ENCODE data around the gene MAGIX. TPM values are rescaled to one million over a fixed set of nuclear protein-coding genes. Genes with fewer than 3 reads are reported as not detected.

MAGIX gene
- polyA plus RNA-seq, 4 donors = 3.1 to 10.0 (median 6.4) TPM

DNA sequence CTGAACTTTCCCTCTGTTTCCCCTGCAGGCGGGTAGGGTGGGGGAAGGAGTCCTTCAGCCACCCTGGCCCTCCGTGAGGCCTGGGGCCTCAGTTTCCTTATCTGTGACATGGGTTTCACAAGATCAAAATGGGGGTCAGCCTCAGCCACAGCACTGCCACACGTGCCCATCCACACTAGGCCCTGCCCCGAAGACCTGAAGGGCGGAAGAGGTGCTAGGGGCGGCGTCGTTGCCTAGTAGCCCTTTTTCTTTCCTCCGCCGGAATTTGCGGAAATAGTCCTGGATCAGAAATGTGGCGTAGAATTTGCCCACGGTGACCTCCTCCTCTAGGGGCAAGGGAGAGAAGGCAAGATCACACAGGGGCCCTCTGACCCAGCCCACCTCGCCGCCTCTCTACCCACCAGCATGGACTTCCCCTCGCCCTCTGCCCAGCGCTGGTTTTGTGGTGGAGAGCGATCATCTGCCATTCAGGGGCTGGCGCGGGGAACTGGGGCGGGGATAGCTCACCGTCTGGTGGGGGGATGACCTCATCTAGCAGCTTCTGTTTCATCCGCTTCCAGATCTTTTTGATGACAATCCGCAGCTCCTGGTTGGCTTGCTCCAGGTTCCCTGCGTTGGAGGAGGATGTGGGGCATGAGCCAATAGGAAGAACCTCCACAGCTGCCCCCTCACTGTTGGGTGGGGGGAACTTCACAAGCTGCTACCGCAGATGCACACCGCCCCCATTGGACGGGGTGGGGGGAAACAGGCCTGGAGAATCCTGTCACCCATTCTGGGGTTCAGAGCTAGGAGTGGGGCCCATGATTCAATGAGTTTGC lies 47.1 kb downstream of the MAGIX start:
- Histone ChIP-seq H3K4me1 (ENCODE audit: control insufficient read depth in 3 of 3, insufficient read depth in 2 of 3, low read depth in 1 of 3, low read length in 2 of 3) (no peaks in the 10 kb centered on the region), H3K27ac (ENCODE audit: low read depth in 1 of 3, low read length in 2 of 3) (no peak overlapping the region), H3K9me3 (ENCODE audit: control insufficient read depth in 2 of 2, insufficient read depth in 1 of 2, low read depth in 1 of 2, low read length in 1 of 2) (no peaks in the 10 kb centered on the region), H3K27me3 (ENCODE audit: control insufficient read depth in 3 of 3, insufficient read depth in 3 of 3, low read length in 3 of 3) (peaks cover 0 to 7% (median 0%) of the 10 kb centered on the region in 3 donors), H3K4me3 (ENCODE audit: low read depth in 1 of 3, low read length in 3 of 3) (no peak overlapping the region), H3K36me3 (ENCODE audit: control insufficient read depth in 3 of 3, insufficient read depth in 2 of 3, low read depth in 1 of 3, low read length in 3 of 3) (no peaks in the 10 kb centered on the region)
- 26 to 57% (median 38%) methylated on average over 23 to 28 of the region's 28 CpGs for WGBS, 3 donors
- FAIRE-seq = no peak
- no peak for DNase-seq

GRCh38 chrX:49210406-49210805 lies 47.8 kb downstream of the MAGIX start:
- Histone ChIP-seq H3K27ac (ENCODE audit: low read depth in 1 of 3, low read length in 2 of 3) (no peak overlapping the region), H3K27me3 (ENCODE audit: control insufficient read depth in 3 of 3, insufficient read depth in 3 of 3, low read length in 3 of 3) (peaks cover 0 to 7% (median 0%) of the 10 kb centered on the region in 3 donors), H3K9me3 (ENCODE audit: control insufficient read depth in 2 of 2, insufficient read depth in 1 of 2, low read depth in 1 of 2, low read length in 1 of 2) (no peaks in the 10 kb centered on the region), H3K36me3 (ENCODE audit: control insufficient read depth in 3 of 3, insufficient read depth in 2 of 3, low read depth in 1 of 3, low read length in 3 of 3) (no peaks in the 10 kb centered on the region), H3K4me3 (ENCODE audit: low read depth in 1 of 3, low read length in 3 of 3) (no peak overlapping the region), H3K4me1 (ENCODE audit: control insufficient read depth in 3 of 3, insufficient read depth in 2 of 3, low read depth in 1 of 3, low read length in 2 of 3) (no peaks in the 10 kb centered on the region)
- WGBS, 3 donors = 70 to 78% (median 77%) methylated on average over 4 to 8 of the region's 8 CpGs
- DNase-seq (no peak), FAIRE-seq (no peak)

DNA sequence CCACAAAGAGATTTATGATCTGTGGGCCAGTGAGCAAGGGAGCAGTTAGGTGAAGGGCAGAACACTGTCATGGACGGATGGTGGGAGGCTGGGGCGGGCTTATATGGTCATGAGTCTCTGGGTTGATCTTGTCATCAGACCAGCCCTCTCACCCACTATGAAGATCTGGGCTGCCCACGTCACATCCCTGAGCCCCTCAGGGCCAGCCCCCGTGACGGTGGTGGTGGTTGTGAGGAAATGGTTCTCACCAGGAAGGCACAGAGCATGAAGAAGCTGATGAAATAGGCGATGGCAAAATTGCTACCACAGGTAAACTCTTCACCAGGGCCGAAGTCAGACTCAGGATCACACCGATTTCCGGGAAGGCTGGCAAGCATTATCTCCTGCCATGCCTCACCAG lies 48.5 kb downstream of the MAGIX start:
- Histone ChIP-seq H3K4me3 (ENCODE audit: low read depth in 1 of 3, low read length in 3 of 3) (no peak overlapping the region), H3K36me3 (ENCODE audit: control insufficient read depth in 3 of 3, insufficient read depth in 2 of 3, low read depth in 1 of 3, low read length in 3 of 3) (no peaks in the 10 kb centered on the region), H3K9me3 (ENCODE audit: control insufficient read depth in 2 of 2, insufficient read depth in 1 of 2, low read depth in 1 of 2, low read length in 1 of 2) (no peaks in the 10 kb centered on the region), H3K27me3 (ENCODE audit: control insufficient read depth in 3 of 3, insufficient read depth in 3 of 3, low read length in 3 of 3) (peaks cover 0 to 7% (median 0%) of the 10 kb centered on the region in 3 donors), H3K27ac (ENCODE audit: low read depth in 1 of 3, low read length in 2 of 3) (no peak overlapping the region), H3K4me1 (ENCODE audit: control insufficient read depth in 3 of 3, insufficient read depth in 2 of 3, low read depth in 1 of 3, low read length in 2 of 3) (no peaks in the 10 kb centered on the region)
- 80 to 87% (median 82%) methylated on average over 9 of the region's 9 CpGs for WGBS, 3 donors
- DNase-seq (no peak), FAIRE-seq (no peak)

GRCh38 chrX:49212209-49212608 lies 49.7 kb downstream of the MAGIX start:
- Histone ChIP-seq H3K4me1 (ENCODE audit: control insufficient read depth in 3 of 3, insufficient read depth in 2 of 3, low read depth in 1 of 3, low read length in 2 of 3) (no peaks in the 10 kb centered on the region), H3K27ac (ENCODE audit: low read depth in 1 of 3, low read length in 2 of 3) (no peak overlapping the region), H3K27me3 (ENCODE audit: control insufficient read depth in 3 of 3, insufficient read depth in 3 of 3, low read length in 3 of 3) (peaks cover 0 to 10% (median 0%) of the 10 kb centered on the region in 3 donors), H3K36me3 (ENCODE audit: control insufficient read depth in 3 of 3, insufficient read depth in 2 of 3, low read depth in 1 of 3, low read length in 3 of 3) (no peaks in the 10 kb centered on the region), H3K9me3 (ENCODE audit: control insufficient read depth in 2 of 2, insufficient read depth in 1 of 2, low read depth in 1 of 2, low read length in 1 of 2) (no peaks in the 10 kb centered on the region), H3K4me3 (ENCODE audit: low read depth in 1 of 3, low read length in 3 of 3) (no peak overlapping the region)
- DNase-seq (no peak), FAIRE-seq (no peak)
- 82 to 94% (median 91%) methylated on average over 2 of the region's 2 CpGs for WGBS, 3 donors

- H3K27me3 ChIP-seq (ENCODE audit: control insufficient read depth in 3 of 3, insufficient read depth in 3 of 3, low read length in 3 of 3) = peaks cover 0 to 10% (median 0%) of the 10 kb centered on the region in 3 donors
- H3K9me3 ChIP-seq (ENCODE audit: control insufficient read depth in 2 of 2, insufficient read depth in 1 of 2, low read depth in 1 of 2, low read length in 1 of 2) = no peaks in the 10 kb centered on the region
- DNase-seq (no peak), FAIRE-seq (no peak)
- H3K27ac ChIP-seq (ENCODE audit: low read depth in 1 of 3, low read length in 2 of 3) = no peak overlapping the region
- H3K4me3 ChIP-seq (ENCODE audit: low read depth in 1 of 3, low read length in 3 of 3) = no peak overlapping the region
- no peaks in the 10 kb centered on the region for H3K36me3 ChIP-seq (ENCODE audit: control insufficient read depth in 3 of 3, insufficient read depth in 2 of 3, low read depth in 1 of 3, low read length in 3 of 3)
- no peaks in the 10 kb centered on the region for H3K4me1 ChIP-seq (ENCODE audit: control insufficient read depth in 3 of 3, insufficient read depth in 2 of 3, low read depth in 1 of 3, low read length in 2 of 3)
- WGBS, 3 donors = 47 to 82% (median 73%) methylated on average over 1 of the region's 1 CpG
These were observed 50.3 kb downstream of the MAGIX start for GRCh38 chrX:49212861-49213260.

GRCh38 chrX:49214416-49214815 lies 51.9 kb downstream of the MAGIX start:
- Histone ChIP-seq H3K9me3 (ENCODE audit: control insufficient read depth in 2 of 2, insufficient read depth in 1 of 2, low read depth in 1 of 2, low read length in 1 of 2) (no peaks in the 10 kb centered on the region), H3K4me1 (ENCODE audit: control insufficient read depth in 3 of 3, insufficient read depth in 2 of 3, low read depth in 1 of 3, low read length in 2 of 3) (no peaks in the 10 kb centered on the region), H3K36me3 (ENCODE audit: control insufficient read depth in 3 of 3, insufficient read depth in 2 of 3, low read depth in 1 of 3, low read length in 3 of 3) (no peaks in the 10 kb centered on the region), H3K27me3 (ENCODE audit: control insufficient read depth in 3 of 3, insufficient read depth in 3 of 3, low read length in 3 of 3) (peaks cover 0 to 10% (median 0%) of the 10 kb centered on the region in 3 donors), H3K27ac (ENCODE audit: low read depth in 1 of 3, low read length in 2 of 3) (no peak overlapping the region), H3K4me3 (ENCODE audit: low read depth in 1 of 3, low read length in 3 of 3) (no peak overlapping the region)
- FAIRE-seq = no peak
- WGBS, 3 donors = 78 to 85% (median 81%) methylated on average over 2 of the region's 2 CpGs
- DNase-seq = no peak

GRCh38 chrX:49214996-49215526 lies 52.5 kb downstream of the MAGIX start:
- no peak overlapping the region for H3K27ac ChIP-seq (ENCODE audit: low read depth in 1 of 3, low read length in 2 of 3)
- no peak for DNase-seq
- 77 to 87% (median 86%) methylated on average over 13 to 14 of the region's 14 CpGs for WGBS, 3 donors
- H3K27me3 ChIP-seq (ENCODE audit: control insufficient read depth in 3 of 3, insufficient read depth in 3 of 3, low read length in 3 of 3) = peaks cover 0 to 5% (median 0%) of the 10 kb centered on the region in 3 donors
- no peak overlapping the region for H3K4me3 ChIP-seq (ENCODE audit: low read depth in 1 of 3, low read length in 3 of 3)
- no peaks in the 10 kb centered on the region for H3K4me1 ChIP-seq (ENCODE audit: control insufficient read depth in 3 of 3, insufficient read depth in 2 of 3, low read depth in 1 of 3, low read length in 2 of 3)
- H3K9me3 ChIP-seq (ENCODE audit: control insufficient read depth in 2 of 2, insufficient read depth in 1 of 2, low read depth in 1 of 2, low read length in 1 of 2) = no peaks in the 10 kb centered on the region
- no peaks in the 10 kb centered on the region for H3K36me3 ChIP-seq (ENCODE audit: control insufficient read depth in 3 of 3, insufficient read depth in 2 of 3, low read depth in 1 of 3, low read length in 3 of 3)
- FAIRE-seq = no peak
